Stimulated activated naive CD4-positive, alpha-beta T cell (primary cell): ENCODE measurements around the gene CNKSR2.

Experiments used
- DNase-seq, 6 experiments: peaks; one replicate each; lab custom pipeline; 2025; lab: John Stamatoyannopoulos, UW

CNKSR2 gene

GRCh38 chrX:21606002-21606401 lies 231.8 kb downstream of the CNKSR2 start:
- no peak for DNase-seq

- no peak for DNase-seq
Measured at GRCh38 chrX:21610168-21610567, 235.9 kb downstream of the CNKSR2 start.

- no peak for DNase-seq
Measured at GRCh38 chrX:21612154-21612553, 237.9 kb downstream of the CNKSR2 start.

DNA sequence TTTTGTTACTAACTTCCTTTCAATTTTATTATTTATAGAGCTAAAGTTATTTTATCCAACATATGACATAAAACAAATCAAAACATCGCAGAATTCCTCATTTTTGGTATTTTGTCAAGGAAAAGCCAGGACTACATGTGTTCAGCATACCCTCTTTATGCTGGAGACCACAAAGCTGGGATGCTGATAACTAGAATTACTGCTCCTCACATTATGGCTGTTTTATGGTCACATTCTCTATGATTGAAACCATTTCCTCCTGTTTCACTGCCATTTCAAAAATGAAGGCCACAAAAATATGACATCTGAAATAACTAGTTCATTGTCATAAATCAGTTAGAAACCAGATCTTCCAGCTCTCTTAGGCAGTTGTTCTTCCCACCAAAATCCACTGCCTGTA lies 242.2 kb downstream of the CNKSR2 start:
- DNase-seq = no peak

DNA sequence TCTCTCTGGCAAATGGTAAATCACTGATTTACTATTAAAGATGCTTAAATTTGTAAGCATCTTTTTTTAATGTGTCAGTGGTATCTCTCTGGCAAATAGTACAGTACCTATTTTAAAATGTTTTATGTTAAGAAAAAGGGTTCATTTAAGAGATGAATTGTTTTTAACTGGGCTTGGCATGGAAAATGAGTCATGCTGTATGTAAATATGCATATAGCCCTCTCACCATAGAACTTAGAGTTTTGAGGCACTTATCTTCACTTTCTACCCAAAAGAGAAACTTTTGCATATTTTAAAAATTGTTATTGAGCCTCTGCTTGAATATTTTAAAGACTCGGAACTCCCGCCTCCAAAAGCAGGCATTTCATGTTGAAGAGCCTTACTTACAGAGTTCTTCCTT lies 246.0 kb downstream of the CNKSR2 start:
- DNase-seq = no peak

DNA sequence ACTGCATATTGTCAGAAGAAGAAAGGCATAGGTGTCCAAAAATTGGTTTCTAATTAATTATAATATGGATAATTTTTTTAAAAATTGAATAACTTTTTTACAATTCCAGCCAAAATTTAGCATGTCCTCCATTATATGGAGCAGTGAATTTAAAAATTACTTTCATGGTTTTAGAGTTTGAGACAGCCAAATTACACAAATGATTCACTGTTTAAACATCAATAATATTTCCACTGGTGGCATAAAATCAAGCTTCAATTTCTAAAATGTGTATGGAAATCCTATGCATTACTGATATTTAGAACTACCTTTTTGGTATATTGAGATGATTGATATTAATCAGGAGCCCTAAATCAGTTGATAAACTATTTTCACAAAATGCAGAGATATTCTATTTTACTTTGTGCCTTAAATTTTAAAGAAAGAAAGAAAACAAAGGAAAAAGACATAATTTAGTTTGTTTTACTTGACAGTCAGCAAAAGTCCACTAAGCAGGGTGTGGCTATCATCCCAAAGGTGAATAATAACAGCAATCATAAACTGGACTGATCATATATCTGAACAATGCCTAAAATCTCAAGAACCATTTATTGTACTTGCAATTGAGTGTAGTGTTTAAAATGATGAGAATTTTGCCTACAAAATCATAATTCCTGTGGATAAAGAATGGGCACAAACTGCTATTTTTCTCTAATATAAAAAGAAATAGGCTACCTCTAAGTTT lies 249.7 kb downstream of the CNKSR2 start:
- DNase-seq = no peak

- DNase-seq = no peak
Measured at GRCh38 chrX:21632027-21632426, 257.8 kb downstream of the CNKSR2 start.

DNA sequence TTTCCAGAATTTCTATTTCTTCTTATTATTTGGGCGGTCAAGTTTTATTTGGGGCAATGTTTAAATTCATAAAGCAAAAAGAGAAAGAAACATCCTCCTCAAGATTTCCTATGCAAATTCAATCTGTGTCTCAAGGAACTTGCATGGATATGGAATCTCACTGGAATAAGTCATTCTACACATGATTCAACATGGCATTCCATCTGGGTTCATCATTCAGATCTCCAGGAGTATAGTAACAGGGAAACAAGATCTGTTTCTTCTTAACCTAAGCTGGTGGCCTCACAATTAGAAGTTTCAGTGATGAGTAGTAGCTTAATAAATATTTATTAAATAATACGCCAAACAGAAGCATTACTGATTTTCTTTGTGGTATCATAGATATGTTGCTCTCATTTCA lies 264.1 kb downstream of the CNKSR2 start:
- no peak for DNase-seq

DNA sequence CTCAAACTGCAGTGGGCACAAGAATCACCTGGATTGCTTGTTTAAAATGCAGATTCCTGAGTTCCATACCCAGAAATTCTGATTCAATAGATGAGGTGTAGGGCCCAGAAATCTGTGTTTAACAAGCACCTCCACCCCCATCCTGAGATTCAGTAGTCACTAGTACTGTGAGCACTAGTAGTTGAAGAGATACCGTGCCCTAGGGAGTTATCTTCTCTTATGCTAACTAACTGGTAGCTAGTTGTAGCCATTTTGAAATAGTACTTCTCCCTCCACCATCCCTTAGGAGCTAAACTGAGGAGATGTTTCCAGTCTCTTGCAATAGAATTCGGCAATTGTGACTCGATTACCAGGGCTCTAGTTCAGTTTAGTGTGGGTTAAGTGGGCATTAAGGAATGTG lies 265.6 kb downstream of the CNKSR2 start:
- DNase-seq = no peak

- no peak for DNase-seq
Measured at GRCh38 chrX:21645431-21645830, 271.2 kb downstream of the CNKSR2 start.

DNA sequence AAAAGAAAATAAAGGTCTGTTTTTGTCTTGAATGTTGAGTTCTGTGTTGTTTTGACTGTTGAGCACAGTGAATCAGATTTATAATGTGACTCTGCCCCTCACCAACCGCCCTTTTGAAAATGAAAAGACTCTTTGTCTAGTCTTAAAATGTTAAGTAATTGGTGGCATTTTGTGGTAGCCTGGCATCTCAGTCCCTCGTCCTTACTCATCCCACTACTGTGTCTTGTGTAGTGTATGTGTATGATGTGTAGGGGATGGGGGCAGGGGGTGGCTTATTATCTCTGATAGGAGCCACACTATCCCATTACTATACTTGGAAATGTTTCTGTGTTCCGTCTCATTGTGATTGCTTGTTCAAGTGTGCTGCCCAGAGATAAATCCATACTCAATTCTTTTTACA lies 271.7 kb downstream of the CNKSR2 start:
- no peak for DNase-seq

DNA sequence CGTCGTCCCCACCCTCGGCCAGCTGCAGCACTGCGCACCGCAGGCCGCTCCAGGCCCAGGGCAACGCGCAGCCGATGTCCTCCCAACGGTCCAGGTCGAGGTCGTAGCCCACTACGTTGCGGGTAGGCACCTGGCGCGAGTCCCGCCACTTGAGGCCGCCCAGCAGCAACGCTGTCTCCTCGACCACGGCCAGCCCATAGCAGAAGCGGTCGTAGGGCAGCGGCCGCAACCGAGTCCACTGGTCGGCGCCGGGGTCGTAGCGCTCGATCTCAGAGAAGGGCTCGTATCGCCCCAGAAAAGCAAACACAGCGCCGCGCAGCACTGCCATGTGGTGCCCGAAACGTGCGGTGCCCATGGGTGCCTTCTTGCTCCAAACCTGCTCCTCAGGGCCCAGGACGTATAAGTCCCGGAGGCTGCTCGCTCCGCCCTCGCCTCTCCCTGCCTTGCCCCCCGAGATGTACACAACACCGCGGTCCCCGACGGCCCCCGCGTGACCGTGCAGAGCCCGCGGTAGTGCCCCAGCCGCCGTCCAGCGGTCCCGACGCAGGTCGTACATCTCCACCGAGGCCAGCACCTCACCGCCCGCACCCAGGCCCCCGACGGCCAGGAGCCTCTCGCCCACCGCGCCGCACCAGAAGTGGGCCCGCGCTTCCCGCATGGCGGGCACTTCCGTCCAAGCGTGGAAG lies 281.8 kb downstream of the CNKSR2 start:
- peak in 1 of 6 experiments; percentile 5 for DNase-seq

GRCh38 chrX:21656587-21657317 lies 282.5 kb downstream of the CNKSR2 start:
- DNase-seq = no peak

GRCh38 chrX:21657318-21658151 lies 283.3 kb downstream of the CNKSR2 start:
- peak in 3 of 6 experiments; percentile 21 to 59 (median 41) for DNase-seq

DNA sequence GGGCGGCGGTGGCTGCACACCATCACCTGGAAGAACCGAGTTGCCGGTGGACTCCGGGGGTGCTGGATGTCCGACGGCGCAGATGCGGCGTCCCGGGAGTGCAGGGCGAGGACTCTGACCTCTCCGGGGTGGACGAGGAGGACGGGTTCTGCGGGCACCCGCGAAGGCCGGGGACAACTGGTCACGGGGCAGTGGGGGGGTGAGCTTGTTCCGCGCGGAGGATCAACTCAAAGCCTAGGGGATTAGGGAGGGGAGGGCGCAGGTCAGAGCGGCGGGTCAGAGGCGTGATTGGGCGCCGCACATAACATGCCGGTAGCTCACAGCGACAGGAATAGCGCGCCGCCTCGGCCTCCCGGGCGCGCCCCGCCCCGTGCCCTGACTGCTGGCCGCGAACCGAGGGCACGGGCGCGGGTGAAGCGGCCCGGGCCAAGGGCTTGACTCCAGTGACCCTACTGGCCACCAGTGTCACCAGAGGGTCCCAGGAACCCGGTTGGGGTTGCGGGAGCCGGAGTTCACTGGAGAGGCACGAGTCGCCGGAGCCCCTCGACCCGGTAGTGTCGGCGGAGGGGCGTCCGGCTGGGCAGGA lies 284.0 kb downstream of the CNKSR2 start, which contains the start of gene KLHL34:
TSS of gene KLHL34 (minus strand) at position 179 of the 586 bp plus-strand sequence. CDS start 542 bp downstream, outside the sequence.
- DNase-seq = peak in 2 of 6 experiments; percentile 28 to 33

- DNase-seq = no peak
Measured at GRCh38 chrX:21658746-21659145, 284.5 kb downstream of the CNKSR2 start.

DNA sequence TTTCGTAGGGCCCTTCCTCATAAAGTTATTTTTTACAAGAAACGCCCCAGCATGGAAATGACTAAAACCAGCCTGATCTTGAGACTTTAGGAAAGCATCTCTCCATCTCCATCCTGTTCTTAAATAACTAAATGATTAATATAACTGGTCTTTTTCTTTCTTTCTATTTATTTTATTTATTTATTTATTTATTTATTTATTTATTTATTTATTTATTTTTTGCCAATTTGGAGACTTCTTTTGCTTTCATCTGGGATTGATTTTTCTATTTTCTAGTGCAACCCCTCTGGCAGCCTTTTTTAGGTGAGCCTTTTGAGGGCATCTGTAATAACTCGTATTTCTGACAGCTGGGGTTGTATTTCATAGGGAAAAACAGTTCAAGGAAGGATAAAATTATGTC lies 285.1 kb downstream of the CNKSR2 start:
- DNase-seq = no peak

DNA sequence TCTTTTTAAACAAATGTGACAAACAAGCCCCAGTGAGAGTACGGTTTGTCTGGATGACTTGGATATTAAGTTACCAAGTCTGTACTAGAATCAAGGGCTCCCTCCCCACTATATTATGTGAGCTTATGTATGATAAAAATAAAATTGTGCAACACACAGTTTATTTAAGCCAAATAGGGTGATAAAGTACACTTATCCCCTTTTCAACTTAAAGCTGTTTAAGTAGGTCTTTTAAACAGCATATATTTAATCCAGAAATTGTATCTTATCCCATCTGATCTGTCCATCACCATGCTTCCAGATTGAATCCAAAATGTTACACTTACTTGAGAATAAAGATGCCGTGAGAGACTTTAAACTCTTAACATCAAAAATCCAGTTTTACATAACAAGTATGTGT lies 285.9 kb downstream of the CNKSR2 start:
- DNase-seq = no peak

DNA sequence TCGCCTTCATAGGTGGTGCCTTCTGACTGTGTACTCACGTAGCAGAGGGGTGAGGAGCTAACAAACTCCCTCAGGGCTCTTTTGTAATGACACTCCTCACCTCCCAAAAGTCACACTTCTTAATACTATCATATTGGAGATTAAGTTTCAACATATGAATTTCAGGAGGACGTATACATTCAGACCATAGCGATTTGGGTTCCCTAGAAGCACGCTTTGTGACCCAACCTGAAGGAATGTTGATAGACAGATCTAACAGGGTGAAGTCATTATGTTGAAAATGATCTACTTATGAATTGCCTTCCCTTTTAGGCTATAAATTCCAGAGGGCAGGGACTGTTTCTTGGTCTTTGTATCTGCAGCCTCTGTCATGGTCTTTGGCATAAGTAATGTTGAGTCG lies 287.1 kb downstream of the CNKSR2 start:
- DNase-seq = no peak

- no peak for DNase-seq
Measured at GRCh38 chrX:21662761-21663160, 288.5 kb downstream of the CNKSR2 start.

DNA sequence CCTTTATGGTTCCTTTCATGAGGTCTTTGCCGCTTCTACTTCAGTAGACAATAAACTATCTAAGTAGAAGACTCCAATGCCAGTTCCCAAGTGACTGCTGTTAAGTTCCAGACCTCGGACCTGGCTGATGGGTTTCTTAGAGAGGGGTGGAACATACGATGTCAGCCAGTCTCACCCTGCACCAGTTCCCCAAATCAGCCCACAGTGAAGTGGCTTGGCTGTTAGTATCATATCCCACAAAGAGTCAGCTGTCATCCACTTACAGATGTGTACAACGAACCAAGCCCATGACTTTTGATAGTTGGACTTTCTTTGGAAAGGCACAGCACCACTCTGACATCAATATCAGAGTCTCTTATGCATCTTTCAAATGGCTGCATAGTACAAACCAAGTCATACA lies 292.0 kb downstream of the CNKSR2 start:
- no peak for DNase-seq

DNA sequence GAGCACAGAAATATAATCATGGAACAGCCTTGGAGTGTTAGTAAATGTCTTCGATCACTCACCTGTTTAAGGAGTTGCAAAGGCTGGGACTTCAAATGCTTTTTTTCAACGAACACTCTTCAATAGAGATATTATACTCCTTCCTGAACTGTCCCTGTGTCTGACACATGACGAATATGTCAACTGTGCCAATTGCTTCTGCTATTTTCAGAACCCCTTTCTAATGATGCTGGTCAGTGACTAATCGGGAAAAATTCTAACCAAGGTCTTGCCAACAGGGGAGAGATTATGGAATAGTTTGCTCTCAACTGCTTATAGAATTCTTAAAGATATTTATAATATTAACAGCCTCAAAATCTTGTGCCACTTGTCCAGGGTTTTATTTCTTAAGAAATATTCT lies 292.5 kb downstream of the CNKSR2 start:
- DNase-seq = no peak
